Panc1 (cell line): Measurements from ENCODE around the gene LLGL2. TPM values are rescaled to one million over a fixed set of nuclear protein-coding genes. Genes with fewer than 3 reads are reported as not detected.

Source experiments
- ATAC-seq: fragments of 200-7000 bp; cut with Tn5 transposase; 2 replicates; pipeline ENCODE4 v1.9.1; 2020; ENCODE audit warnings: mild to moderate bottlenecking, moderate library complexity
- BruUV-seq: library from RNA; stranded (reverse); fragments of 400-500 nt; replicated peaks from 2 replicates; lab custom pipeline; 2021; lab: Mats Ljungman, UMichigan
- CTCF ChIA-PET: fragments of 300-600 bp; sonication (Branson Sonifier 250); formaldehyde crosslinking; loops from one replicate; lab custom pipeline; 2022; ENCODE audit warnings: antibody characterized with exemption; lab: Charles Lee
- POLR2A ChIA-PET: fragments of 300-600 bp; sonication (Branson Sonifier 250); formaldehyde crosslinking; loops from one replicate; lab custom pipeline; 2022; ENCODE audit warnings: antibody characterized with exemption; lab: Charles Lee
- DNase-seq: peaks from one replicate; pipeline ENCODE4 v3.0.0-alpha.2; 2010; ENCODE audit warnings: low read depth, low spot score
- H3K27ac ChIP-seq: 2 replicates; pipeline ENCODE4 v1.5.1; 2011; ENCODE audit warnings: mild to moderate bottlenecking, low read length, inconsistent platforms
- H3K27me3 ChIP-seq: fragments of 200-500 bp; sonication (Bioruptor generic); 2 replicates; pipeline ENCODE4 v1.6.0; 2014; ENCODE audit warnings: low read length, inconsistent platforms; ENCODE audit not compliant: control insufficient read depth, insufficient read depth
- H3K36me3 ChIP-seq: fragments of 200-500 bp; sonication (Bioruptor generic); 2 replicates; pipeline ENCODE4 v1.5.1; 2014; ENCODE audit warnings: inconsistent platforms, mild to moderate bottlenecking, low read length, moderate library complexity; ENCODE audit not compliant: control insufficient read depth, insufficient read depth
- H3K4me1 ChIP-seq: 2 replicates; pipeline ENCODE4 v1.5.1; 2011; ENCODE audit warnings: inconsistent platforms, mild to moderate bottlenecking, low read length, moderate library complexity; ENCODE audit not compliant: control insufficient read depth, insufficient read depth
- H3K4me3 ChIP-seq, 2 experiments: 2 replicates each; pipeline ENCODE4 v1.5.1; 2011 to 2012; ENCODE audit warnings: low read depth in 2 of 2, low read length in 2 of 2, mild to moderate bottlenecking in 2 of 2, inconsistent platforms in 1 of 2, moderate library complexity in 1 of 2
- H3K9me3 ChIP-seq: fragments of 200-500 bp; sonication (Bioruptor generic); 2 replicates; pipeline ENCODE4 v1.5.1; 2014; ENCODE audit warnings: low read depth, mild to moderate bottlenecking, inconsistent platforms, low read length, moderate library complexity; ENCODE audit not compliant: control insufficient read depth, insufficient read depth
- POLR2AphosphoS5 ChIP-seq: IDR thresholded peaks from 2 replicates; pipeline ENCODE4 v1.6.1; 2012; ENCODE audit warnings: mild to moderate bottlenecking, low read depth, low read length, moderate library complexity
- SIN3A ChIP-seq: IDR thresholded peaks from 2 replicates; pipeline ENCODE4 v1.6.1; 2012; ENCODE audit warnings: low read depth, mild to moderate bottlenecking, low read length, moderate library complexity, borderline replicate concordance; ENCODE audit not compliant: insufficient read depth
- TCF7L2 ChIP-seq: IDR thresholded peaks from 2 replicates; pipeline ENCODE4 v1.6.1; 2011; ENCODE audit warnings: mild to moderate bottlenecking, low read depth, low read length, inconsistent platforms
- in situ Hi-C: cut with HindIII; loops from 2 replicates; pipeline ENCODE4 v1.10.0; 2016; ENCODE audit warnings: low sequenced_read_pairs, low pct_unique_long_range_greater_than_20kb
- intact Hi-C: fragments of 100-400 bp; cut with micrococcal nuclease; formaldehyde crosslinking; loops from one replicate; pipeline ENCODE4 v1.10.0; 2022; ENCODE audit not compliant: unreplicated experiment
- total RNA-seq: library from RNA; stranded (reverse); gene quantifications from one replicate; pipeline ENCODE4 v1.2.1, GENCODE V29; 2021; ENCODE audit not compliant: unreplicated experiment
- TF ChIP-seq, protein P1 (sequence below), 2 experiments: IDR thresholded peaks; 2 replicates each; pipeline ENCODE4 v1.6.1; 2011 to 2012; ENCODE audit warnings: low read depth in 2 of 2, control low read depth in 1 of 2, low read length in 1 of 2, mild to moderate bottlenecking in 1 of 2, moderate library complexity in 1 of 2; ENCODE audit not compliant: insufficient read depth in 1 of 2
- TF ChIP-seq, protein P2 (sequence below): fragments of 450-650 bp; IDR thresholded peaks from 2 replicates; pipeline ENCODE4 v1.5.1; 2017; ENCODE audit warnings: mild to moderate bottlenecking

Gene LLGL2
- total RNA-seq, 1 experiment from 2014 or later: 201 TPM

DNA sequence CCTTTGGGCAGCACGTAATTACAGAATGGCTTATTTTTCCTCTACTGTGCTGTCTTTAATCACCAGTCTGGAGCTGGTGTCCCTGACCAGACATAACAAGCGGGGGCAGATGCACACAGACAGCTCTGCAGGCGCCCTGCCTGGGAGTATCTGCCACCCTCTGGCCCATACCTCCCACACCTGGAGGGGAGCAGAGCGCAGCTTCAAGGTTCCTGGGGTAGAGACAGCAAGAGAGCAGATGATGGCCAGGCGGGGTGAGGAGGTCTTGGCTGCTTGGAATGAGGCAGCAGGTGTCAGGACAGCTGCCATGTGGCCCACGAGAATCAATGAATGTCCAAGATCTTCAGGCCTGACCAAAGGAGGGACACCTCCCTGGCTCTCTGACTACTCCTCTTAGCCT is 45.2 kb upstream of the LLGL2 start:
- ATAC-seq (no peak), DNase-seq (no peak)
- H3K9me3 ChIP-seq: no peaks in the 10 kb centered on the region
- CTCF ChIA-PET: no interaction called here
- H3K4me3 ChIP-seq: no peak overlapping the region
- POLR2A ChIA-PET: interaction anchor here (0.6 kb wide), 1 partner anchor 45 kb away, joined by 7 read pairs; the partner anchor contains the start of gene LLGL2
- no peaks in the 10 kb centered on the region for H3K27me3 ChIP-seq
- H3K36me3 ChIP-seq: no peaks in the 10 kb centered on the region
- no peaks in the 10 kb centered on the region for H3K4me1 ChIP-seq
- in situ Hi-C loops (no loop called here), intact Hi-C loops (no loop called here)
- BruUV-seq: no TSS peak
- H3K27ac ChIP-seq: no peak overlapping the region
- no peak for TF ChIP-seq SIN3A
- TF ChIP-seq, protein P1, sequence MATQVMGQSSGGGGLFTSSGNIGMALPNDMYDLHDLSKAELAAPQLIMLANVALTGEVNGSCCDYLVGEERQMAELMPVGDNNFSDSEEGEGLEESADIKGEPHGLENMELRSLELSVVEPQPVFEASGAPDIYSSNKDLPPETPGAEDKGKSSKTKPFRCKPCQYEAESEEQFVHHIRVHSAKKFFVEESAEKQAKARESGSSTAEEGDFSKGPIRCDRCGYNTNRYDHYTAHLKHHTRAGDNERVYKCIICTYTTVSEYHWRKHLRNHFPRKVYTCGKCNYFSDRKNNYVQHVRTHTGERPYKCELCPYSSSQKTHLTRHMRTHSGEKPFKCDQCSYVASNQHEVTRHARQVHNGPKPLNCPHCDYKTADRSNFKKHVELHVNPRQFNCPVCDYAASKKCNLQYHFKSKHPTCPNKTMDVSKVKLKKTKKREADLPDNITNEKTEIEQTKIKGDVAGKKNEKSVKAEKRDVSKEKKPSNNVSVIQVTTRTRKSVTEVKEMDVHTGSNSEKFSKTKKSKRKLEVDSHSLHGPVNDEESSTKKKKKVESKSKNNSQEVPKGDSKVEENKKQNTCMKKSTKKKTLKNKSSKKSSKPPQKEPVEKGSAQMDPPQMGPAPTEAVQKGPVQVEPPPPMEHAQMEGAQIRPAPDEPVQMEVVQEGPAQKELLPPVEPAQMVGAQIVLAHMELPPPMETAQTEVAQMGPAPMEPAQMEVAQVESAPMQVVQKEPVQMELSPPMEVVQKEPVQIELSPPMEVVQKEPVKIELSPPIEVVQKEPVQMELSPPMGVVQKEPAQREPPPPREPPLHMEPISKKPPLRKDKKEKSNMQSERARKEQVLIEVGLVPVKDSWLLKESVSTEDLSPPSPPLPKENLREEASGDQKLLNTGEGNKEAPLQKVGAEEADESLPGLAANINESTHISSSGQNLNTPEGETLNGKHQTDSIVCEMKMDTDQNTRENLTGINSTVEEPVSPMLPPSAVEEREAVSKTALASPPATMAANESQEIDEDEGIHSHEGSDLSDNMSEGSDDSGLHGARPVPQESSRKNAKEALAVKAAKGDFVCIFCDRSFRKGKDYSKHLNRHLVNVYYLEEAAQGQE (IDR thresholded peaks at IDR 0.05; ENCODE audit: insufficient read depth in 1 of 2, low read depth in 2 of 2, low read length in 1 of 2): no peak
- TF ChIP-seq, protein P2, sequence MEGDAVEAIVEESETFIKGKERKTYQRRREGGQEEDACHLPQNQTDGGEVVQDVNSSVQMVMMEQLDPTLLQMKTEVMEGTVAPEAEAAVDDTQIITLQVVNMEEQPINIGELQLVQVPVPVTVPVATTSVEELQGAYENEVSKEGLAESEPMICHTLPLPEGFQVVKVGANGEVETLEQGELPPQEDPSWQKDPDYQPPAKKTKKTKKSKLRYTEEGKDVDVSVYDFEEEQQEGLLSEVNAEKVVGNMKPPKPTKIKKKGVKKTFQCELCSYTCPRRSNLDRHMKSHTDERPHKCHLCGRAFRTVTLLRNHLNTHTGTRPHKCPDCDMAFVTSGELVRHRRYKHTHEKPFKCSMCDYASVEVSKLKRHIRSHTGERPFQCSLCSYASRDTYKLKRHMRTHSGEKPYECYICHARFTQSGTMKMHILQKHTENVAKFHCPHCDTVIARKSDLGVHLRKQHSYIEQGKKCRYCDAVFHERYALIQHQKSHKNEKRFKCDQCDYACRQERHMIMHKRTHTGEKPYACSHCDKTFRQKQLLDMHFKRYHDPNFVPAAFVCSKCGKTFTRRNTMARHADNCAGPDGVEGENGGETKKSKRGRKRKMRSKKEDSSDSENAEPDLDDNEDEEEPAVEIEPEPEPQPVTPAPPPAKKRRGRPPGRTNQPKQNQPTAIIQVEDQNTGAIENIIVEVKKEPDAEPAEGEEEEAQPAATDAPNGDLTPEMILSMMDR: no peak
- TF ChIP-seq TCF7L2: no peak
- TF ChIP-seq POLR2AphosphoS5: no peak

DNA sequence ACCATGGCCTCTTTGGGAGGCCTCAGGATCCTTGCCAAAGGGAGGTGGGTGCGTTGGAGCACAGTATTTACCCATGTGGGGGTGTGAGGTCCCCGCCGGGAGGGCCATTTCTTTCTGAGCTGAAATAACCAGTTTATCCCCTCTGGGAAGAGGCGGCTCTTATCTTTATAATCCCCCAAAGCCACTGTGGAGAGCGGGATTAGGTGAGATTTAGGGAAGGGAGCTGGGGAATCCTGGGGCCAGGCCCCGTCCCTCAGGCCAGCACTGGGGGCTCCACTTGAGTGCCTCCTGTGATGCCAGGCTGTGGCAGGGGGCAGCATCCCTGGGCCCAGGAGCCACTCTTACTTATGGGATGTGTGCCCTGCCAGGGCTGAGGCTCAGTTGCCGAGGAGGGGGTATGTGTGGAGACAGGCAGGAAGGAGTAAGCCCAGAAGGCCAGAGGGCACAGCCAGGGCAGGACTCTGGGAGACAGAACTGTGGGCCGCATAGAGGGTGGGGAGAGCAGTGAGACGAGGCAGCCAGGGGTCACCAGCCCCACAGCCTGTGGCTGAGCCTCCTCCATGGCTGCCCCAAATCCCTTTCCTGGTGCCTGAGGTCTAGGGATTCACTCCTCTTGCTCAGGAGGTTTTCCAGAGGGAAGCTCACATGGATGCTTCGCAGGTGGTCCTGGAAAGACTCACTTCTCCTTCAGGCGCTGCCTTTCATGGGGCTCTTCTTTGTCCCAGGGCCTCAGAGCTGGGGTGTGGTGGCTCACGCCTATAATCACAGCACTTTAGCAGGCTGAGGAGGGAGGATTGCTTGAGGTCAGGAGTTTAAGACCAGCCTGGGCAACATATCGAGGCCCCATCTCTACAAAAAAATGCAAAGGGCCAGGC is 44.1 kb upstream of the LLGL2 start:
- Histone ChIP-seq H3K9me3 (no peaks in the 10 kb centered on the region), H3K36me3 (no peaks in the 10 kb centered on the region), H3K27ac (no peak overlapping the region), H3K27me3 (no peaks in the 10 kb centered on the region), H3K4me1 (no peaks in the 10 kb centered on the region), H3K4me3 (no peak overlapping the region)
- POLR2A ChIA-PET: interaction anchor here (0.6 kb wide), 1 partner anchor 32 kb away, joined by 9 read pairs; no protein-coding TSS in a partner anchor
- no TSS peak for BruUV-seq
- ATAC-seq (peak; percentile 14; the same call in 1 of the 2 replicates), DNase-seq (no peak)
- in situ Hi-C loops: no loop called here
- TF ChIP-seq, protein P2: no peak
- TF ChIP-seq SIN3A (no peak), TCF7L2 (no peak), POLR2AphosphoS5 (no peak)
- TF ChIP-seq, protein P1 (IDR thresholded peaks at IDR 0.05; ENCODE audit: insufficient read depth in 1 of 2, low read depth in 2 of 2, low read length in 1 of 2): no peak
- intact Hi-C loops: no loop called here
- CTCF ChIA-PET: interaction anchor here (0.5 to 0.6 kb wide), 2 partner anchors 15 to 206 kb away, joined by 3 read pairs; no protein-coding TSS in a partner anchor
